Activated CD8-positive, alpha-beta T cell treated with anti-CD3 and anti-CD28 coated beads for 36 hours (primary cell): Measurements from ENCODE around the gene GRK5. TPM values are rescaled to one million over a fixed set of nuclear protein-coding genes. Genes with fewer than 3 reads are reported as not detected.

ENCODE experiments used
- ATAC-seq: fragments of 200-7000 bp; cut with Tn5 transposase; one replicate; pipeline ENCODE4 v1.10.0; 2021; ENCODE audit warnings: mild to moderate bottlenecking, moderate library complexity
- CTCF ChIA-PET: fragments of 350-600 bp; sonication (Branson Sonifier 250); formaldehyde crosslinking; loops from one replicate; lab custom pipeline; 2021; ENCODE audit warnings: antibody characterized with exemption; lab: Charles Lee
- POLR2A ChIA-PET: fragments of 350-600 bp; sonication (Branson Sonifier 250); formaldehyde crosslinking; loops from one replicate; lab custom pipeline; 2021; ENCODE audit warnings: antibody characterized with exemption; lab: Charles Lee
- DNase-seq: peaks from one replicate; pipeline ENCODE4 v3.0.0-alpha.2; 2020
- H3K27ac Mint-ChIP-seq: one replicate; pipeline ENCODE4 v1.8.0; 2021; ENCODE audit warnings: mild to moderate bottlenecking, mixed read lengths
- H3K27me3 Mint-ChIP-seq: one replicate; pipeline ENCODE4 v1.8.0; 2021; ENCODE audit warnings: mixed read lengths
- H3K36me3 Mint-ChIP-seq: one replicate; pipeline ENCODE4 v1.8.0; 2021; ENCODE audit warnings: low read depth, mixed read lengths
- H3K4me1 Mint-ChIP-seq: one replicate; pipeline ENCODE4 v1.8.0; 2021; ENCODE audit warnings: low read depth, mixed read lengths
- H3K4me3 Mint-ChIP-seq: one replicate; pipeline ENCODE4 v1.8.0; 2021; ENCODE audit warnings: mild to moderate bottlenecking, moderate library complexity, mixed read lengths
- H3K9me3 Mint-ChIP-seq: one replicate; pipeline ENCODE4 v1.8.0; 2021; ENCODE audit warnings: mixed read lengths
- intact Hi-C: fragments of 100-400 bp; cut with micrococcal nuclease; formaldehyde crosslinking; loops from one replicate; pipeline ENCODE4 v1.10.0; 2022
- total RNA-seq, 2 experiments: library from RNA; stranded (reverse); gene quantifications; one replicate each; pipeline ENCODE4 v1.2.3, GENCODE V29; 2021
- TF ChIP-seq, protein P1 (sequence below): fragments of 200-600 bp; IDR thresholded peaks from one replicate; pipeline ENCODE4 v1.8.0; 2022; ENCODE audit warnings: antibody characterized with exemption, mild to moderate bottlenecking

The GRK5 gene
- total RNA-seq, 2 experiments from 2014 or later, result 14.8 to 15.6 TPM

DNA sequence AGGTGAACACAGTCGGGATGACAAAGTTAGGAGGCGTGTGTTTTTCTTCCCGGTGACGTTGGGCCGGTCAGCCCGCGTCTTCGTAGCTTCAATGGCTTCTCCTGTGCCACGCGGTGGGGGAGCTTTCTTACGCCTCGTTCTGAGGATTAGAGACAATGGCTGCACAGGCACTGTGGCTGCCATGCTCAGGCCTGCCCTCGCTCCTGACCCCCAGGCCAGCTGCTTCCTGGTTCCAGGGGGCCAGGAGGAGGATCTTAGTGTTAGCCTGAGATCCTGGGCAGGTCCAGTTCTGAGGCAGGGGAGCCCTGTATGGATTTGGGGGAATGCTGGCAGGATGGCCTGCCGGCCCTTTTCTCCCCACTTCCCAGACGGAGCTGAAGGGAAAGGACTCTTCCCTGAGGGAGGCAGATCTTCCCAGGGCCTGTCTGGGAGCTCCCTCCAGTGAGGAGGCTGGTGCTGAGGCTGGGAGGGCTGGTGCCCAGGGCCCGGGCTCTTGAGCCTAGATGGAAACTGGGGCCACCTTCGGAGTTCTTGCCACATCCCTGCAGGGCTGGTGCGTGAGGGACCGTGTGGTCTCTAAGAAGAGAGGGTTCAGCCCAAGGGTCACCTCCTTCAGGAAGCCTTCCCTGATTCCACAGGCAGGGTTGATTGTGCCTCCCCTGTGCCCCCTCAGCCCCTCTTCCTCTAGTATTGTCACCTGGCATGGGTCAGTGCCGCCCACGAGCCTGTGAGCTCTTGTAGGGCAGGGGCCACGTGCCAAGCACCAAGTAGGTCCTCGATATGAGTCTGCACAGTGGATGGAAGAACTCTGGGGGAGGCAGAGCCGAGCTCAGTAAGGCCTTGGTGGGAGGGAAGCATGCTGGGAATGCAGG, 101.4 kb downstream of the GRK5 start:
- CTCF ChIA-PET, result interaction anchor here (0.7 to 4.7 kb wide), 4 partner anchors 12 to 102 kb away, joined by 3 to 21 read pairs (median 4); partner anchors contain the start of gene GRK5

DNA sequence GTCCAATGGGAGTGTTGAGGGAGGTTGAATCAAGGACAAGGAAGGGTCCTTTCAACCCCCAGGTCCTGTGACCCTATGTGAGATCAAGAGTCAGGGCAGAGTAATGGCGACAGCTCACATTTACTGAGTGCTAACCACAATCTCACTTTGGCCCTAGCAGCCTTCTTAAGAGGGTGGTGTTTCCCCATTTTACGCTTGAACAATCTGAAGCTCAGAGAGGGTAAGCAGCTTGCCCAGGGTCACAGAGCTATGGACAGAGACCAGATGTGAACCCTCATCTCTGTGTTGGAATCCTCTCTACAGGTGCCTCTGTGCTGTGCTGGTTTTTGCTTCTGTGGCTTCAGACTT, 102.0 kb downstream of the GRK5 start:
- POLR2A ChIA-PET, result interaction anchor here (1.3 kb wide), 1 partner anchor 20 kb away, joined by 3 read pairs; no protein-coding TSS in a partner anchor
- H3K27me3 Mint-ChIP-seq, result peaks cover 3% of the 10 kb centered on the region

More for the DNA sequence above, 101.4 kb downstream of the GRK5 start:
- ATAC-seq (no peak), DNase-seq (no peak)
- Mint-ChIP-seq H3K4me3 (no peak overlapping the region), H3K36me3 (peaks cover 6% of the 10 kb centered on the region), H3K9me3 (peaks cover 4% of the 10 kb centered on the region), H3K4me1 (peaks cover 72% of the 10 kb centered on the region), H3K27me3 (peaks cover 3% of the 10 kb centered on the region), H3K27ac (no peak overlapping the region)
- intact Hi-C loops, result no loop called here
- TF ChIP-seq, protein P1, sequence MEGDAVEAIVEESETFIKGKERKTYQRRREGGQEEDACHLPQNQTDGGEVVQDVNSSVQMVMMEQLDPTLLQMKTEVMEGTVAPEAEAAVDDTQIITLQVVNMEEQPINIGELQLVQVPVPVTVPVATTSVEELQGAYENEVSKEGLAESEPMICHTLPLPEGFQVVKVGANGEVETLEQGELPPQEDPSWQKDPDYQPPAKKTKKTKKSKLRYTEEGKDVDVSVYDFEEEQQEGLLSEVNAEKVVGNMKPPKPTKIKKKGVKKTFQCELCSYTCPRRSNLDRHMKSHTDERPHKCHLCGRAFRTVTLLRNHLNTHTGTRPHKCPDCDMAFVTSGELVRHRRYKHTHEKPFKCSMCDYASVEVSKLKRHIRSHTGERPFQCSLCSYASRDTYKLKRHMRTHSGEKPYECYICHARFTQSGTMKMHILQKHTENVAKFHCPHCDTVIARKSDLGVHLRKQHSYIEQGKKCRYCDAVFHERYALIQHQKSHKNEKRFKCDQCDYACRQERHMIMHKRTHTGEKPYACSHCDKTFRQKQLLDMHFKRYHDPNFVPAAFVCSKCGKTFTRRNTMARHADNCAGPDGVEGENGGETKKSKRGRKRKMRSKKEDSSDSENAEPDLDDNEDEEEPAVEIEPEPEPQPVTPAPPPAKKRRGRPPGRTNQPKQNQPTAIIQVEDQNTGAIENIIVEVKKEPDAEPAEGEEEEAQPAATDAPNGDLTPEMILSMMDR, result no peak
- POLR2A ChIA-PET, result interaction anchor here (0.9 to 1.3 kb wide), 3 partner anchors 12 to 97 kb away, joined by 3 to 4 read pairs (median 3); no protein-coding TSS in a partner anchor

DNA sequence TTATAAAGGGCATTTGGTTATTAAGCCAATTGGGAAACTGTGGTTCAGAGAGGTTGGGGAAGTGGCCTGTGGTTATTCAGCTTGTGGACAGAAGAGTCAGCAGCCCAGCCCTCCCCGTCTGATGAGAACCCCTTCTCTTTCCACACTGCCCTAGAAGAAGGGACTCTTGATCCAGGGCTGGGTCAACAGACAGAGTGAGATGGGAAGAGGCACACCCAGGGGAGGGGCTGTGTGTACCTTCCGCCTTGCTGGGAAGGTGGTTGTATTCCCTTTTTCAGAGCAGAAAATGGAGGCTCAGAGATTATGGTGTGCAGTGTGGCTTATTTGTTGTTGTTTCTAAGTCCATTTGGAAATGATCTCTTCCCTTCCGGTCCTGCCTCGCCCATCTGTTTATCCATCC, 103.4 kb downstream of the GRK5 start:
- ChIA-PET CTCF (interaction anchor here (1.6 kb wide), 1 partner anchor 101 kb away, joined by 3 read pairs; no protein-coding TSS in a partner anchor), POLR2A (interaction anchor here (0.6 to 1.5 kb wide), 2 partner anchors 8 to 233 kb away, joined by 3 read pairs; no protein-coding TSS in a partner anchor)
- TF ChIP-seq, protein P1, result no peak
- H3K4me3 Mint-ChIP-seq, result no peak overlapping the region
- DNase-seq (no peak), ATAC-seq (no peak)
- peaks cover 3% of the 10 kb centered on the region for H3K27me3 Mint-ChIP-seq
- H3K27ac Mint-ChIP-seq, result no peak overlapping the region
- peaks cover 6% of the 10 kb centered on the region for H3K36me3 Mint-ChIP-seq
- intact Hi-C loops, result no loop called here
- H3K4me1 Mint-ChIP-seq, result peaks cover 74% of the 10 kb centered on the region
- H3K9me3 Mint-ChIP-seq, result peaks cover 4% of the 10 kb centered on the region

More for the DNA sequence above, 102.0 kb downstream of the GRK5 start:
- no peak overlapping the region for H3K27ac Mint-ChIP-seq
- CTCF ChIA-PET, result interaction anchor here (0.7 to 1.3 kb wide), 3 partner anchors 11 to 103 kb away, joined by 3 to 5 read pairs (median 4); no protein-coding TSS in a partner anchor
- peaks cover 4% of the 10 kb centered on the region for H3K9me3 Mint-ChIP-seq
- peaks cover 74% of the 10 kb centered on the region for H3K4me1 Mint-ChIP-seq
- DNase-seq (no peak), ATAC-seq (no peak)
- intact Hi-C loops, result no loop called here
- no peak overlapping the region for H3K4me3 Mint-ChIP-seq
- H3K36me3 Mint-ChIP-seq, result peaks cover 6% of the 10 kb centered on the region
- TF ChIP-seq, protein P1, result no peak

DNA sequence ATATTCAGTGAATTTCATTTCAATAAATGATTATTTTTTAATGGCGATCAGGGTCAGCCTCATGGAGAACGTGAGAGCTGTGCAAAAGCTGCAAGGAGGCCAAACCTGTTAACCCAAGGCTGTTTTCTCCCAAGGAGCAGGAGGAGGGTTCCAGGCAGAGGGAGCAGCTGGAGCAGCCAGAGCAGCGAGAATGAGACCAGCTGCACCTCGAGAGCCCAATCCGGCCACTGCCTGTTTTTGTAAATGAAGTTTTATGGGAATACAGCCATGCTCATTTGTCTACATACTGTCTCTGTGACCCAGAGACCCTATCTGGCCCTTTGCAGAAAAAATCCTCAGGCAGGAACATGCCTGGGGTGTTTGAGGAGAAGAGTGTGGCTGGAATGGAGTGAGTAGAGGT, 104.9 kb downstream of the GRK5 start:
- ATAC-seq (no peak), DNase-seq (no peak)
- POLR2A ChIA-PET, result interaction anchor here (0.7 to 1.5 kb wide), 2 partner anchors 10 to 166 kb away, joined by 3 to 4 read pairs; no protein-coding TSS in a partner anchor
- Mint-ChIP-seq H3K9me3 (peaks cover 4% of the 10 kb centered on the region), H3K4me3 (no peak overlapping the region), H3K27me3 (peaks cover 3% of the 10 kb centered on the region), H3K27ac (no peak overlapping the region), H3K4me1 (peaks cover 74% of the 10 kb centered on the region), H3K36me3 (peaks cover 4% of the 10 kb centered on the region)
- TF ChIP-seq, protein P1, result no peak
- intact Hi-C loops, result no loop called here
- CTCF ChIA-PET, result interaction anchor here (0.9 to 1.6 kb wide), 2 partner anchors 10 to 103 kb away, joined by 3 to 5 read pairs; no protein-coding TSS in a partner anchor
